Measurements from ENCODE around the gene MRPL12. TPM values are rescaled to one million over a fixed set of nuclear protein-coding genes. Genes with fewer than 3 reads are reported as not detected.

MRPL12 gene
- total and polyA plus RNA-seq, 2 of the 13 experiments (the other 11 are each of a cell fraction or from before 2014, with no cell fraction given), result 39.1 to 94.1 TPM

- no peak for TF ChIP-seq DZIP1 (CRISPR knock-in tag; IDR thresholded peaks at IDR 0.05)
- TF ChIP-seq PPARG (CRISPR knock-in tag; conservative IDR thresholded peaks at IDR 0.05), result 0 out of 2 replicates have a peak, but pooled peaks have one; percentile 29
- 0 out of 2 replicates have a peak, but pooled peaks have one; percentile 31 for TF ChIP-seq BCL6 (CRISPR knock-in tag; IDR thresholded peaks at IDR 0.05)
- no peak for TF ChIP-seq TBP (CRISPR knock-in tag; IDR thresholded peaks at IDR 0.05)
- no peak for TF ChIP-seq SRSF9 (IDR thresholded peaks at IDR 0.05; ENCODE audit: borderline replicate concordance, insufficient read depth, low read depth, low read length, poor library complexity, severe bottlenecking)
- TF ChIP-seq EED (CRISPR knock-in tag; IDR thresholded peaks at IDR 0.05), result 0 out of 2 replicates have a peak, but pooled peaks have one; percentile 72
- peak; percentile 35 for TF ChIP-seq HNRNPLL (IDR thresholded peaks at IDR 0.05; ENCODE audit: low read depth, low read length, poor library complexity, severe bottlenecking)
- no peak for TF ChIP-seq ZNF256 (CRISPR knock-in tag; conservative IDR thresholded peaks at IDR 0.05)
- no peak for TF ChIP-seq U2AF1 (optimal IDR thresholded peaks at IDR 0.05; ENCODE audit: low read depth, low read length)
- no peak for TF ChIP-seq ZNF713 (CRISPR knock-in tag; IDR thresholded peaks at IDR 0.05)
- TF ChIP-seq MXD3 (CRISPR knock-in tag; IDR thresholded peaks at IDR 0.05), result peak; percentile 37; the same call in 1 of the 2 replicates
- 0 out of 2 replicates have a peak, but pooled peaks have one; percentile 50 for TF ChIP-seq ZBTB44 (CRISPR knock-in tag; IDR thresholded peaks at IDR 0.05)
- 0 out of 2 replicates have a peak, but pooled peaks have one; percentile 36 for TF ChIP-seq LRRFIP1 (CRISPR knock-in tag; conservative IDR thresholded peaks at IDR 0.05)
- TF ChIP-seq MXD4 (CRISPR knock-in tag; IDR thresholded peaks at IDR 0.05), result 0 out of 2 replicates have a peak, but pooled peaks have one; percentile 55
- 0 out of 2 replicates have a peak, but pooled peaks have one; percentile 51 for TF ChIP-seq ZIK1 (CRISPR knock-in tag; IDR thresholded peaks at IDR 0.05; ENCODE audit: borderline replicate concordance, low read depth)
- no peak for TF ChIP-seq PHF20 (CRISPR knock-in tag; IDR thresholded peaks at IDR 0.05)
- TF ChIP-seq ZNF572 (CRISPR knock-in tag; IDR thresholded peaks at IDR 0.05), result no peak
- no peak for TF ChIP-seq SMYD3 (CRISPR knock-in tag; IDR thresholded peaks at IDR 0.05)
- peak; percentile 87 for TF ChIP-seq KDM4B (CRISPR knock-in tag; IDR thresholded peaks at IDR 0.05)
- TF ChIP-seq TOPORS (CRISPR knock-in tag; IDR thresholded peaks at IDR 0.05), result no peak
Measured at GRCh38 chr17:81733507-81734404, 30.6 kb downstream of the MRPL12 start (continued).

Data from HepG2 (cell line).